ENCODE measurements around the gene FAM234A. TPM values are rescaled to one million over a fixed set of nuclear protein-coding genes. Genes with fewer than 3 reads are reported as not detected.

Gene FAM234A
- total RNA-seq, 1 experiment from 2014 or later, result 121 TPM

DNA sequence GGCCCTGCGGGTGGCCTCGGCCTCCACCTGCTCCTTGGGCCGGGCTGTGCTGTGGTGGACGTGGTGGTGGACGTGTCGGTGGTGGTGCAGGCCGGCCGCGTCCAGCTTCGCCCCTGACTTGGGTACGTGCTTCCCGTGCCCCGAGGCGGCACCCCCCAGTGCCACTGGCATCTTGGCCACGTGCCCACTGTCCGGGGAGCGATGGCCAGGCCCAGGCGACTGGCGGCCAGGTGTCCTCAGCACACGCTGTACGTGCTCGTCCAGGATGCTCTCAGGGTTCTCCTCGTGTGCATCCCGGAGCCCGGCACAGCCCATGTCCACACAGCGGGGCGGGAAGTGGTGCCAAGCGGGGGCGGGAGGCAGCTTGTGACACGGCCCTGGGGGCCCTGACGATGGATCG lies 63.2 kb downstream of the FAM234A start:
- Histone ChIP-seq H3K9me3 (ENCODE audit: control insufficient read depth, insufficient read depth, low read depth, low read length) (no peaks in the 10 kb centered on the region), H3K4me3 (ENCODE audit: low read depth in 2 of 2, low read length in 2 of 2) (no peak overlapping the region), H3K27ac (ENCODE audit: low read length) (no peak overlapping the region), H3K4me1 (ENCODE audit: control insufficient read depth, insufficient read depth, low read length) (no peaks in the 10 kb centered on the region), H3K36me3 (ENCODE audit: control insufficient read depth, insufficient read depth, low read length) (no peaks in the 10 kb centered on the region), H3K27me3 (ENCODE audit: control insufficient read depth, insufficient read depth, low read length) (no peaks in the 10 kb centered on the region)
- in situ Hi-C loops (cut with HindIII; ENCODE audit: low pct_unique_long_range_greater_than_20kb, low sequenced_read_pairs), result no loop called here
- ChIA-PET CTCF (no interaction called here), POLR2A (interaction anchor here (0.5 kb wide), 1 partner anchor 21 kb away, joined by 3 read pairs; no protein-coding TSS in a partner anchor)
- BruUV-seq (replicated peaks), result no TSS peak
- DNase-seq (ENCODE audit: low read depth, low spot score) (no peak), ATAC-seq (no peak)
- TF ChIP-seq POLR2AphosphoS5 (IDR thresholded peaks at IDR 0.05; ENCODE audit: low read depth, low read length) (no peak), TCF7L2 (IDR thresholded peaks at IDR 0.05; ENCODE audit: low read depth, low read length) (no peak), SIN3A (IDR thresholded peaks at IDR 0.05; ENCODE audit: borderline replicate concordance, insufficient read depth, low read depth, low read length) (no peak)
- TF ChIP-seq, protein P1, sequence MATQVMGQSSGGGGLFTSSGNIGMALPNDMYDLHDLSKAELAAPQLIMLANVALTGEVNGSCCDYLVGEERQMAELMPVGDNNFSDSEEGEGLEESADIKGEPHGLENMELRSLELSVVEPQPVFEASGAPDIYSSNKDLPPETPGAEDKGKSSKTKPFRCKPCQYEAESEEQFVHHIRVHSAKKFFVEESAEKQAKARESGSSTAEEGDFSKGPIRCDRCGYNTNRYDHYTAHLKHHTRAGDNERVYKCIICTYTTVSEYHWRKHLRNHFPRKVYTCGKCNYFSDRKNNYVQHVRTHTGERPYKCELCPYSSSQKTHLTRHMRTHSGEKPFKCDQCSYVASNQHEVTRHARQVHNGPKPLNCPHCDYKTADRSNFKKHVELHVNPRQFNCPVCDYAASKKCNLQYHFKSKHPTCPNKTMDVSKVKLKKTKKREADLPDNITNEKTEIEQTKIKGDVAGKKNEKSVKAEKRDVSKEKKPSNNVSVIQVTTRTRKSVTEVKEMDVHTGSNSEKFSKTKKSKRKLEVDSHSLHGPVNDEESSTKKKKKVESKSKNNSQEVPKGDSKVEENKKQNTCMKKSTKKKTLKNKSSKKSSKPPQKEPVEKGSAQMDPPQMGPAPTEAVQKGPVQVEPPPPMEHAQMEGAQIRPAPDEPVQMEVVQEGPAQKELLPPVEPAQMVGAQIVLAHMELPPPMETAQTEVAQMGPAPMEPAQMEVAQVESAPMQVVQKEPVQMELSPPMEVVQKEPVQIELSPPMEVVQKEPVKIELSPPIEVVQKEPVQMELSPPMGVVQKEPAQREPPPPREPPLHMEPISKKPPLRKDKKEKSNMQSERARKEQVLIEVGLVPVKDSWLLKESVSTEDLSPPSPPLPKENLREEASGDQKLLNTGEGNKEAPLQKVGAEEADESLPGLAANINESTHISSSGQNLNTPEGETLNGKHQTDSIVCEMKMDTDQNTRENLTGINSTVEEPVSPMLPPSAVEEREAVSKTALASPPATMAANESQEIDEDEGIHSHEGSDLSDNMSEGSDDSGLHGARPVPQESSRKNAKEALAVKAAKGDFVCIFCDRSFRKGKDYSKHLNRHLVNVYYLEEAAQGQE (IDR thresholded peaks at IDR 0.05; ENCODE audit: insufficient read depth in 1 of 2, low read depth in 2 of 2, low read length in 1 of 2), result no peak
- intact Hi-C loops (cut with micrococcal nuclease; ENCODE audit: unreplicated experiment), result no loop called here

DNA sequence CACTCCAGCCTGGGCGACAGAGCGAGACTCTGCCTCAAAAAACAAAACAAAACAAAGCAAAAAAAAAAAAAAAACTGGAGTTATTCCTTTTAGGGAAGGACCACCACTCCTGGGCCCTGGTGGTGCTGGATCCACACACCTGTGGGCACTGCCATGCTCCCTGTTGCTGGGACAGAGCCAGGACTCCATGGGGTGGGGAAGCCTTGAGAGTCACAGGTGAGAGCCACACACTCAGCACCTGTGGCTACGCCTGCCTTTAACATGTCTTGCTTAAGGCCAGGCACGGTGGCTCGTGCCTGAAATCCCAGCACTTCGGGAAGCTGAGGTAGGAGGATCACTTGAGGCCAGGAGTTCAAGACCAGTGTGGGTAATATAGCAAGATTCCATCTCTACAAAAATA lies 66.6 kb downstream of the FAM234A start:
- in situ Hi-C loops (cut with HindIII; ENCODE audit: low pct_unique_long_range_greater_than_20kb, low sequenced_read_pairs), result no loop called here
- Histone ChIP-seq H3K9me3 (ENCODE audit: control insufficient read depth, insufficient read depth, low read depth, low read length) (no peaks in the 10 kb centered on the region), H3K27ac (ENCODE audit: low read length) (no peak overlapping the region), H3K36me3 (ENCODE audit: control insufficient read depth, insufficient read depth, low read length) (no peaks in the 10 kb centered on the region), H3K4me1 (ENCODE audit: control insufficient read depth, insufficient read depth, low read length) (no peaks in the 10 kb centered on the region), H3K4me3 (ENCODE audit: low read depth in 2 of 2, low read length in 2 of 2) (no peak overlapping the region), H3K27me3 (ENCODE audit: control insufficient read depth, insufficient read depth, low read length) (no peaks in the 10 kb centered on the region)
- intact Hi-C loops (cut with micrococcal nuclease; ENCODE audit: unreplicated experiment), result no loop called here
- BruUV-seq (replicated peaks), result no TSS peak
- ChIA-PET CTCF (interaction anchor here (0.6 kb wide), 1 partner anchor 52 kb away, joined by 4 read pairs; no protein-coding TSS in a partner anchor), POLR2A (no interaction called here)
- DNase-seq (ENCODE audit: low read depth, low spot score) (no peak), ATAC-seq (no peak)
- TF ChIP-seq POLR2AphosphoS5 (IDR thresholded peaks at IDR 0.05; ENCODE audit: low read depth, low read length), result no peak
- TF ChIP-seq, protein P1 (IDR thresholded peaks at IDR 0.05; ENCODE audit: insufficient read depth in 1 of 2, low read depth in 2 of 2, low read length in 1 of 2), result no peak
- TF ChIP-seq TCF7L2 (IDR thresholded peaks at IDR 0.05; ENCODE audit: low read depth, low read length), result no peak

DNA sequence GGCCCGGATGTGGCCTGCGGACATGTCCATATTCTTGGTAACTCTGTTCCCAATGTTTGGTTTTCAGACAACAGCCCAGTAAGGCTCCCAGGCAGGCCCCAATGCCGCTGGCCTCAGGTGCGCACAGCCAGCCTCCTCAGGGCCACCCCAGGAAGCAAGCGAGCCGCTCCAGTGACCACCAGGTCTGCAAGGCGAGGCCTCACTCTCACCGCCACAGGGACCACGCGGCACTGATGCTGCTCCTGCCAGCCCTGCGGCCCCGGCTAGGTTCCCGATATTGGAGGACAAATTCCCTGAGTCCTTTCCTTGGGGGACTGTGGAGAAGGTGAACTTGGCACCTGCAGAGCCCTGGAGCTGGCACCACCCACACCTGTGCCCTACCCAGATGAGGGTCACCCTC lies 67.3 kb downstream of the FAM234A start:
- intact Hi-C loops (cut with micrococcal nuclease; ENCODE audit: unreplicated experiment), result no loop called here
- ChIA-PET CTCF (no interaction called here), POLR2A (no interaction called here)
- no peak overlapping the region for H3K27ac ChIP-seq (ENCODE audit: low read length)
- H3K4me3 ChIP-seq (ENCODE audit: low read depth in 2 of 2, low read length in 2 of 2), result no peak overlapping the region
- TF ChIP-seq TCF7L2 (IDR thresholded peaks at IDR 0.05; ENCODE audit: low read depth, low read length) (no peak), SIN3A (IDR thresholded peaks at IDR 0.05; ENCODE audit: borderline replicate concordance, insufficient read depth, low read depth, low read length) (no peak), POLR2AphosphoS5 (IDR thresholded peaks at IDR 0.05; ENCODE audit: low read depth, low read length) (no peak)
- TF ChIP-seq, protein P1 (IDR thresholded peaks at IDR 0.05; ENCODE audit: insufficient read depth in 1 of 2, low read depth in 2 of 2, low read length in 1 of 2), result no peak
- TF ChIP-seq, protein P2, sequence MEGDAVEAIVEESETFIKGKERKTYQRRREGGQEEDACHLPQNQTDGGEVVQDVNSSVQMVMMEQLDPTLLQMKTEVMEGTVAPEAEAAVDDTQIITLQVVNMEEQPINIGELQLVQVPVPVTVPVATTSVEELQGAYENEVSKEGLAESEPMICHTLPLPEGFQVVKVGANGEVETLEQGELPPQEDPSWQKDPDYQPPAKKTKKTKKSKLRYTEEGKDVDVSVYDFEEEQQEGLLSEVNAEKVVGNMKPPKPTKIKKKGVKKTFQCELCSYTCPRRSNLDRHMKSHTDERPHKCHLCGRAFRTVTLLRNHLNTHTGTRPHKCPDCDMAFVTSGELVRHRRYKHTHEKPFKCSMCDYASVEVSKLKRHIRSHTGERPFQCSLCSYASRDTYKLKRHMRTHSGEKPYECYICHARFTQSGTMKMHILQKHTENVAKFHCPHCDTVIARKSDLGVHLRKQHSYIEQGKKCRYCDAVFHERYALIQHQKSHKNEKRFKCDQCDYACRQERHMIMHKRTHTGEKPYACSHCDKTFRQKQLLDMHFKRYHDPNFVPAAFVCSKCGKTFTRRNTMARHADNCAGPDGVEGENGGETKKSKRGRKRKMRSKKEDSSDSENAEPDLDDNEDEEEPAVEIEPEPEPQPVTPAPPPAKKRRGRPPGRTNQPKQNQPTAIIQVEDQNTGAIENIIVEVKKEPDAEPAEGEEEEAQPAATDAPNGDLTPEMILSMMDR (IDR thresholded peaks at IDR 0.05), result no peak
- ATAC-seq, result no peak
- H3K4me1 ChIP-seq (ENCODE audit: control insufficient read depth, insufficient read depth, low read length), result no peaks in the 10 kb centered on the region
- no peaks in the 10 kb centered on the region for H3K27me3 ChIP-seq (ENCODE audit: control insufficient read depth, insufficient read depth, low read length)
- in situ Hi-C loops (cut with HindIII; ENCODE audit: low pct_unique_long_range_greater_than_20kb, low sequenced_read_pairs), result no loop called here
- no peaks in the 10 kb centered on the region for H3K36me3 ChIP-seq (ENCODE audit: control insufficient read depth, insufficient read depth, low read length)
- no TSS peak for BruUV-seq (replicated peaks)
- no peak for DNase-seq (ENCODE audit: low read depth, low spot score)
- H3K9me3 ChIP-seq (ENCODE audit: control insufficient read depth, insufficient read depth, low read depth, low read length), result no peaks in the 10 kb centered on the region
